Astrocyte of the spinal cord (primary cell): ENCODE data around the gene TUBGCP2.

Source experiments
- DNase-seq: peaks from one replicate; pipeline ENCODE4 v3.0.0; 2011; ENCODE audit warnings: low read depth, low spot score
- H3K4me3 ChIP-seq: 2 replicates; pipeline ENCODE4 v1.5.1; 2011; ENCODE audit warnings: low read depth, mild to moderate bottlenecking, low read length, moderate library complexity
- in situ Hi-C: cut with HindIII; loops from 2 replicates; pipeline ENCODE4 v1.10.0; 2017; ENCODE audit warnings: low sequenced_read_pairs
- TF ChIP-seq, protein P1 (sequence below): IDR thresholded peaks from 2 replicates; pipeline ENCODE4 v1.5.1; 2012; ENCODE audit warnings: low read depth, mild to moderate bottlenecking, low read length, inconsistent platforms

The TUBGCP2 gene

DNA sequence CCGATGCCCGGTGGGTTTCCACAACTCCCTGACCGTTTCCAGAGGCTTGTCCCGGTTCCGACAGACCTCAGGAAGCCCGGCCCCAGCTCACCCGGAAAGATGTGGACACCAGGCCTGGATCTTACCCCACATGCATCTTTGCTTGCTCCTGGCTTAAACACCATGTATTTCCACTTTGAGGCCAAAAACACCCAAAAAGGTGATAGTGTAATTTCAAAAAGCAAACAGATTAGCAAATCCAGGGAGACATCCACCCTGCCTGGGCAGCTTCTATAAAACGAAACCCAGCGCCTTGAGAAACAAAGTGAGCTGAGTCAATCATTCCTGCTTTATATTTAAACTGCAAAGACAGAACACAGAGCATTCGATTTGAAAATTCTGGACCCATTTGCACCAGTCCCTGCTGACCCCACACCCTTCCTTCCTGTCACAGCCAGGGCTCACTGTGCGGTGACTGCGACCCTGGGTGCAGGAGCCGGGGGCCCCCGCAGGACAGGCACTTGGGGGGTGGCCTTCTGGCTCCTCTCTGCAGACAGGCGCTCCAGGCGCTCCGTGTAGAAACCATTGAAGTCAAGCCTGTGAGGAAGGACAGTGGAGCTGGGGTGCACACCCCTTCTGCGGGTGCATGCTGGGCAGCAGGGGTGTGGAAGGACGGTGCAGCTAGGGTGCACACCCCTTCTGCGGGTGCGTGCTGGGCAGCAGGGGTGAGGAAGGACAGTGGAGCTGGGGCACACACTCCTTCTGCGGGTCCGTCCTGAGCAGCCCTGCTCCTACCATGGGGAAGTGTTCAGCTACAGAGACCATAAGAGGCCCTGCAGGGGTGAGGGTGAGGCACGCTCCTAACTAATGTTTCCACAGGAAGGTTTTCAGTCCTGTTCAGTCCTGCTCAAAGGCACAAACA, 29.1 kb downstream of the TUBGCP2 start:
- in situ Hi-C loops = no loop called here
- TF ChIP-seq, protein P1, sequence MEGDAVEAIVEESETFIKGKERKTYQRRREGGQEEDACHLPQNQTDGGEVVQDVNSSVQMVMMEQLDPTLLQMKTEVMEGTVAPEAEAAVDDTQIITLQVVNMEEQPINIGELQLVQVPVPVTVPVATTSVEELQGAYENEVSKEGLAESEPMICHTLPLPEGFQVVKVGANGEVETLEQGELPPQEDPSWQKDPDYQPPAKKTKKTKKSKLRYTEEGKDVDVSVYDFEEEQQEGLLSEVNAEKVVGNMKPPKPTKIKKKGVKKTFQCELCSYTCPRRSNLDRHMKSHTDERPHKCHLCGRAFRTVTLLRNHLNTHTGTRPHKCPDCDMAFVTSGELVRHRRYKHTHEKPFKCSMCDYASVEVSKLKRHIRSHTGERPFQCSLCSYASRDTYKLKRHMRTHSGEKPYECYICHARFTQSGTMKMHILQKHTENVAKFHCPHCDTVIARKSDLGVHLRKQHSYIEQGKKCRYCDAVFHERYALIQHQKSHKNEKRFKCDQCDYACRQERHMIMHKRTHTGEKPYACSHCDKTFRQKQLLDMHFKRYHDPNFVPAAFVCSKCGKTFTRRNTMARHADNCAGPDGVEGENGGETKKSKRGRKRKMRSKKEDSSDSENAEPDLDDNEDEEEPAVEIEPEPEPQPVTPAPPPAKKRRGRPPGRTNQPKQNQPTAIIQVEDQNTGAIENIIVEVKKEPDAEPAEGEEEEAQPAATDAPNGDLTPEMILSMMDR = no peak
- no peak overlapping the region for H3K4me3 ChIP-seq
- DNase-seq = no peak

DNA sequence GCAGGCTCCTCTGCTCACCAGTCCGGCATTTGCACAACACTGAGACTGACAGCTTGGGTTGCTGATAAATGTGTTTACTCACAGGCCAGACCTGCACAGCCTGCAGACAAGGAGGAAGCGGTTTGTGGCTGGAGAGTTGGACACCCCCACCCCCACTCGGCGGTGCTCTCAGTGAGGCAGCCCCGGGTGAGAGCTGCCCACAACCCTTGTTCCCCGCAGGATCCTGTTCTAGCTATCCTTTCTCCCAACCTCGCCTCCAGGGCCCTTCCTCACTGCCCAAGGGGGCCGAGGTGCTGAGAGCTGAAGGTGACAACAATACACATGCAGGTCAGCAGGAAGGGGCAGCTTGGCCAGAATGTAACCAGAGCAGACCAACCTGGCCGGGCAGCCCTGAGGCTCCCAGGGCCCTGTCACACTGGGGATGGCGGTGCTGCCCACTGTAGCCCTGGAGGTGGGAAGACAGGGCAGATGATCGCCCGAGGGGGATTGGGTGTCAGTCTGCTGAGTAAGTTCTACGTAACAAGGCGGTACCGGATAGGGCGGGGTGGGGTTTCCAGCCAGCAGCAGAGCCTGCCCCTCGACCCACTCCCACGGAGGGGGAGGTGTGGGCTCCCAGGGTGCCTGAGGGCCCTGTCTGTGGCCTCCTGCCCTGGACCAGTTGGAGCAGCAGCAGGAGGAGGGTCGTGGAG, 30.0 kb downstream of the TUBGCP2 start:
- no peak overlapping the region for H3K4me3 ChIP-seq
- peak; percentile 51 for DNase-seq
- TF ChIP-seq, protein P1 = no peak
- in situ Hi-C loops = no loop called here

DNA sequence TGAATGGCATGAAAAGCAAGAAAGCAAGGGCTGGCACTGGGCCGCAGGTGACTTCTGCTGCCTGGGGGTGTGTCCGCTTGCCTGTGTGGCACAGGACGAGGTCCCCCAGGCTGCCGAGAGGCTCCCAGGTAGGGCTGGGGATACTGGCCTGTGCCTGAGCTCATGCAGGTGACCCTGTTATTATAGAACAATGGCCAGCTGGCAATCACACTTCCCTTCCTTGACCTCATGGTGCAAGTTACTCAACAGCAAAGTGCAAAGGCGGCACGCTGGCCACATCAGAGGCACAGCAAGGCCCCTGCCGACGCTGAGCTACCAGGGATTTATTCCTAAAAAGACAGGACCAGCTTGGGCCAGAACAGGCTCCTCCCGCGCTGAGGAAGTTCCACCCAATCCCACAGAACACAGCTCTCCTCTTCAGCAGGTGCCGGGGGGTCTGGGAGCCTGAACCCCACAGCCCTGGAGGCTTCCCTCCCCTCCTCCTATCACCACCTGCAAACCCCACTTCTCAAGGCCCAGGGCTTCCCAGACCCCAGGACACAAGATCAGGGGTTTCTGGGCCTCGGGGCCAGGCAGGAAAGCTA, 30.6 kb downstream of the TUBGCP2 start:
- no peak overlapping the region for H3K4me3 ChIP-seq
- TF ChIP-seq, protein P1 = no peak
- in situ Hi-C loops = no loop called here
- no peak for DNase-seq

DNA sequence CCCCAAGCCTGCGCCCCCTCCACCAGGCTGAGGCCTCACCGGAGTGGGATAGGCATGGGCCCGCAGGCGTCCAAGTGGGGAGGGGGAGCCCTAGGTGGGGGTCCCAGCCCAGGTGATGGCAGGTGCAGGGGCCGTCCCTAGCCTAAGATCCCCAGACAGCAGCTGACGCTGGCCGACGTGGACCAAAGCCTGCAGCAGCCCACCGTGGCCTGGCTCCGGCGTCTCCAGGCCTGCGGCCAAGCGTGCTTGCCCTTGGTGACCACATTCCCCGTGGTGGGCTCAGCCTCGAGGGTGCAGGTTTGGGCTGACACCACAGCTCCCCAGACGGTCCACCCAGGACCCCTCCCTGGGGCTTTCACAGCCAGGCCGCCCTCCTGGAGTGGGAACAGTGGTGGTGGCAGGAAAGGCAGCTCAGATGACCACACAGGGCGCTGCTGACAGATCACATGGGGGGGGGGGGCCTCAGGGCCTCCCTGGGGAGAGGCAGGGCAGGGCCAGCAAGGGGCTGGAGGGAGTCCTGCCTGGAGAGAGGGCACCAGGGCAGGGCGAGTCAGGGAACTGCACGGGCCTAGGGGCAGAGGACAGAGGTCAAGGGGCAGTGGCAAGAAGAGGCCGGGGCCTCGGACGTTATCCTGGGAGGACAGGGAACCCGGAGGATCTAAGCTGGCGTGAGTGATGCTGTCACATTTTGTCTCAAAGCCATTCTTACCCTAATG, 31.2 kb downstream of the TUBGCP2 start:
- no peak for DNase-seq
- in situ Hi-C loops = no loop called here
- H3K4me3 ChIP-seq = no peak overlapping the region
- TF ChIP-seq, protein P1 = no peak

DNA sequence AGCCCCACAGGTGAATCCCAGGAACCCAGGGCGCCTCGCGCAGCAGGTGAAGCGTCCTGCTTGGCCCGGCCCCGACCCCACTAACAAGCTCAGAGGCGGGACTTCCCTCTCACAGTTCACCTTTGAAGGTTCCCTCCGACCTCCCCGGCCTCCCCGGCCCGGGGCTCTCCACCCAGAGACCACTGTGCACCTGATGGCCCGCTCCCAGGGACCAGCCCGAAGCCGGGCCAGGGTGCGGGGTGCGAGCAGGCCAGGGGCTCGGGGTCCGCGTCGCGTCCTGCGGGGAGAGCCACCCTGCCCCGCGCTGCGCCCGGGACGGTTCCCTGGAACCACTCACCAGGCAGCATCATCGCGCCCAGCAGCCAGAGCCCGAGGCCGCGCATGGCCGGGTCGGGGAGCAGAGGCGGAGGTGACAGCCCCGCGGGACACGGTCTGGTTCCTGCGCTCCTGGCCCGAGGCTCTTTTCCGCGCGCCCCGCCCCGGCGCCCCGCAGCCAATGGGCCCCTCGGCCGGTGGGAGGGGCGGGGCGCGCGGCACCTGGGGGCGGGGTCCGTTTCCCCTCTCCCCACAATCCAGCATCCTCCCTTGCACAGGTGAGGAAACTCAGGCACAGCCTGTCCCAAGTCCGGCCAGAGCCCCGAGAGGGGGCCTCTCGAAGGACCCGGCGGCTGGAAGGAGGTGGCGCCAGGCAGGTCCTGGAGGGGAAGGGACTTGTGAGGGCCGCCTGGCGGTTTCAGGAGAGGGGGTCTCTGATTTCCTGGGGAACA, 32.1 kb downstream of the TUBGCP2 start, which contains the start of gene ADAM8:
Gene ADAM8 (minus strand): TSS at position 434 of the 767 bp plus-strand sequence. CDS start 51 bp downstream, at position 383.
- no peak for DNase-seq
- H3K4me3 ChIP-seq = no peak within 1 kb of the TSS
- TF ChIP-seq, protein P1 = no peak
- in situ Hi-C loops = no loop called here
